SW 1271 (cell line): ENCODE data around the gene KRT81.
"Not testable (repeated sequence)": the region's sequence is repeated elsewhere in the genome, so short reads cannot be mapped to it uniquely, and the experiment has no call there.

Experiments
- DNase-seq, 2 experiments: peaks; one replicate each; lab custom pipeline; 2025; lab: John Stamatoyannopoulos, UW

KRT81 gene

DNA sequence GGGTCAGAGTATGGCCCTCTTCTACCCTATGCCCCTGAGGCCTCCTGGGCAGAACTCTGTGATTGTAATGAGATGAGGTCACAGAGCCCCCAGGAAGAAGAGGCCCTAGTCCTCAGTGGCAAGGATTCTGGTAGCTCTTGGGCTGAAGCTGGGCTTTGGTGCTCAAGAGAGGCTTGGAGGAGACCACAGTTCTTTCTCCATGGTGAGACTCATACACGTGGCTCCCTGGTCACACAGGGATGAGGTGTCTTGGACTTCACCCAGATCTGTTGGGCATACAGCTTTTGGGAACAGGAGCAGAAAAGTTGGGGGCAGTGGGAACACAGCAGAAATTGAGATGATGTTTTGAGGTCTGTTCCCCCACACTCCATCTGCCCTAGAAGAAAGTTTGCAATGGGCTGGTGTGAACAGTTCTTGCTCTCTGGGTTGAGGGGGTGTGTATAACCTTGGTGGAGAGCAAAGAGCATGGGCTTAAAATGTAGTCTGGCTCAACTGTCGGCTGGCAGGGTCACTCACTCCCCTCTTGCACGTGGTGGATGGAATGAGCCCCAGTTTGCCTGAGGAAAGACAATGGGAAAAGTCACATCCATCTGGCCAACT, 16.7 kb downstream of the KRT81 start, which contains the start of gene KRT86:
Gene KRT86, plus strand, starts transcription at position 125 of the 600 bp plus-strand sequence. CDS start 27,272 bp downstream, outside the sequence.
- no peak for DNase-seq

DNA sequence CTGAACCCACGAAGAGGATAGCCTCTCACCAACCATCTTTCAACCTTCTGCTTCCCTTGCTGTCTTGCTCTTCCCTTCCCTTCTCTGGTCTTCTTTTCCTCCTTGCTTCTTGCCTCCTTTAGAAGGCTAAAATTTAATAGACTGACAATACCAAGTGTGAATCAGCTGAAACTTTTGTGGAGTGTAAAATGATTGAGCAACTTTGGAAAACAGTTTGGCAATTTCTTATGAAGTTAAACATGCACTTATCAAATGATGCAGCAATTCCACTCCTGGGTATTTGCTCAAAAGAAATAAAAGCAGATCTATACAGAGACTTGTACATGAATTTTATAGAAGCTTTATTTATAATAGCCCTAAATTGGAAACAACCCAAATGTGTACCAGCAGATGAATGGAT, 20.2 kb downstream of the KRT81 start:
- DNase-seq: no peak

DNA sequence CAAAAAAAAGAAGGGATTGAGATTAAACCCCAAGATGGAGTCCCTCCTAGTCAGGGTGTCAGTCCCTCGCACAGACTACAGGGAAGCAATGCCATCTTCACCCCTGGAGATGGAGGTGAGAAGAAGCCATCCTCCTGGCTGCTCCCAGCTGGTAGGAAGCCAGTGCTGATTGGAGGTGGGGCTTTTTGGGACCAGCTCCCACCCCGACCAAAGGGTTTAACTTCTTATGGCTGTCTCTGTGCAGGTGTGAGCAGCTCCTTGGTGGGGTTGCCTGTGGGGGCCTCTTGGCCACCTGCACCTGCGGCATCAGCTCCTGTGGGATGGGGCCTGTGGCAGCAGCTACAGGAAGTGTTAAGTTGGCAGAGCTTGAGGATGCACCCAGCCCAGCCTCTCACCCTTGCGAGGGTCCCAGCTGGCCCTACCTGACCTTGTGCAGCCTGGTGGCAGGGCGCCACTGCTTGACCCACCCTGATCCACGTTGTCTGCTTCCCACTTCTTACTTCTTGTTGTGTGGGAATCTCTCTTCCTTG, 20.7 kb downstream of the KRT81 start:
- no peak for DNase-seq

DNA sequence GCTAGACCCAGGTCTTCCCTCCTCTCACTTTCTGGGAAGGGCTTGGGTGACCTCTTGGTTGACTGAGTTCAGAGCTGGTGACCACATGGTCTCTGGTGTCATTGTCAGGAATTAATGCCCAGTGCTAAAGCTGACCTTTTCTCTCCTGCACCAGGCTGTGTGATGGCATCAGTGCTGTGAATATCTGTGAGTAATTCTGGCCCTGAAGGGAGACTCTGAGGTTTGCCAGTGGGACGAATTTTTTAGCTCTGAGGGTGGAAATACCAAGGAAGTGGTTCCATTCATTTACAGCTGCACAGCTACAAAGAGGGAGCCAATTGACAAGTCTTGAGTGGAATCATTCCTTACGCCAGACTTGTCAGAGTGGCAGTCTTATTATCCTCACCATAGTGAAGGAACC, 23.1 kb downstream of the KRT81 start:
- no peak for DNase-seq

DNA sequence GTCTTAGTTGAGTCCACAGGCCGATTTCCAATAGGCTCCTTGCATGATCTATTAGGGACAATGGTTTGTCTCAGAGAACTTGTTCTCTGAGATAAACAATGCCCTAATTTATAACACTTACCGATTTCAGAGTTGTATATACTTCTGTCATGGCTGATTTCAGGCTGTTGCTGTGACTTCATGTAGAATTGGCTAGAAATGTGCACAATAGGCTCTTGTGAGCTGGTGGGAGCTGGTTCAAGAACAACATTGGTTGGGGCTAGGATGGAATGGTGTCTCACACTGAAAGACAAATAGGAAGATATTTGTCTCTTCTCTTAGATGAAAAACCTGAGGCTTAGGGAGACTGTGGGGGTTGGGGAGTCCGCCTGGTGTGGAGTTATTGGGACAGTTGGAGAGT, 23.6 kb downstream of the KRT81 start:
- DNase-seq: no peak

DNA sequence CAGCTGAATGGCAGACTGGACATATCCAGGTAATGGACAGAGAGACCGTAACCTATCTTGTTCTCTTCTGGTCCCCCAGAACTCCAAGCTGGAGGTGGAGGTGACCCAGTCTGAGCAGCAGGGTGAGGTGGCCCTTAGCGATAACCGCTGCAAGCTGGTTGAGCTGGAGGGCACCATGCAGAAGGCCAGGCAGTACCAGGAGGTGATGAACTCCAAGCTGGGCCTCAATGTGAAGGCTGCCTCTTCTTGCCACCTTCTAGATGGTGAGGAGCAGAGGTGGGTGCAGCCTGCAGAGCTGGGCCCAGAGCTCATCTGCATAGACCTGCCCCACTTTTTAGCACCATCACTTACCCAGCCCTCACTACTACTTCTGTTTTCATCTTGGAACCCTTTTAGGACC, 24.1 kb downstream of the KRT81 start:
- DNase-seq: no peak

DNA sequence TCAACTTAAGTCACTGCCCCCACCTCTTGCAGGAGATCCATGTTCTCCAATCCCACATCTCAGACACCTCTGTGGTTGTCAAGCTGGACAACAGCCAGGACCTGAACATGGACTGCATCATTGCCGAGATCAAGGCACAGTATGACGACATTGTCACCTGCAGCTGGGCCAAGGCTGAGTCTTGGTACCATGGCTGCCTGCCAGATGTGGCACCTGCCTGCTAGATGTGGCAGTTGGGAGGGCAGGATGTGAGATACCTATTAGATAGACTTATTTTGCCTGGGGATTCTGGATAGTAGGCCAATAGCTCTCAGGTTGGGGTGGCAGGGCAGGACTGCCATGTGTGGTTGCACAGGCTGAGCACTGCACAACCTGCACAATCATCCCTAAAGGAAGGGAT, 24.8 kb downstream of the KRT81 start:
- no peak for DNase-seq

DNA sequence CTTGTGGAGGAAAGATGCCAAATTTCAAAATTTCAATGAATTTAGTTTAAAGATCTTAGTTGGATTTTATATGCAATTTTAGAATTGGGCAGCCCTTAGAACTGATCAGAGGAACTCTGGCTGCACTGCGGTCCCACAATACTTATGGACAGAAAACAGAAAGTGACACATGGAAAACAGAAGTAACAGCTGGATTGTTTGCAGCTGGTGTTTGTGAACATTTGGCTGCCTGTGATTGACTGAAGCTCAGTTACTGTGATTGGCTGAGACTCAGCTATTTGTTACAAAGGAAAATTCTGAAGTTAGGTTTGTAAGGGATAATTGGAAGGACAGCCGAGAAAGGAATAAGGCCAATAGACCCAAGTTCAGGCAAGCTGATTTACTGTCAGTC, 26.9 kb downstream of the KRT81 start:
- DNase-seq: no peak

DNA sequence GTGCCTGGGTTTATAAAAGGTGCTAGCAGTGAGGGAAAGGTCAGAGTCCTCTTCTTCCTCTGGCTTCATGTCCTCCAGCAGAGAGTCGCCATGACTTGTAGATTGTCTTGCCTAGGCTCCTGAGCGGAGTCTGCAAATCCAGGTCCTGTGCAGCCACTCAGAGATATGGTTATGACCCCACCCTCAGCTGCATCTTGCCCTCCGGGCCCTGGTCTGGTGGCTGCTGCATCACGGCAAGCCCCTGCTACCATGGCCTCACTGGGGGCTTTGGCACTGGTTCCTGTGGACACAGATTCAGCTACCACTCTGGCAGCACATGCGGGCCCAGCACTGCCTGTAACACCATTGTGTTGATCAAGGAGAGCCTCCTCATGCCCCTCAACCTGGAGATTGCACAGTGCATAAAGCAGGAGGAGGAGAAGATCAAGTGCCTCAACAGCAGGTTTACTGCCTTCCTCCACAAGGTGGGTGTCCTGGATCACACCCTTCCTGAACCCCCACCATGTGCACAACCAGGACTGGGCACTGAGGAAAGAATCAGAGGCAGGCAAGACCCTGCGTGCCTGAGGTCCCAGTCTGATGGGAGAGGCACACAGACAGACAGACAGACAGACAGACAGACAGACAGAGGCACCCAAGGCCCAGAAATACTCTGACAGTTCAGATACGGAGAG, 27.4 kb downstream of the KRT81 start:
- DNase-seq: no peak

DNA sequence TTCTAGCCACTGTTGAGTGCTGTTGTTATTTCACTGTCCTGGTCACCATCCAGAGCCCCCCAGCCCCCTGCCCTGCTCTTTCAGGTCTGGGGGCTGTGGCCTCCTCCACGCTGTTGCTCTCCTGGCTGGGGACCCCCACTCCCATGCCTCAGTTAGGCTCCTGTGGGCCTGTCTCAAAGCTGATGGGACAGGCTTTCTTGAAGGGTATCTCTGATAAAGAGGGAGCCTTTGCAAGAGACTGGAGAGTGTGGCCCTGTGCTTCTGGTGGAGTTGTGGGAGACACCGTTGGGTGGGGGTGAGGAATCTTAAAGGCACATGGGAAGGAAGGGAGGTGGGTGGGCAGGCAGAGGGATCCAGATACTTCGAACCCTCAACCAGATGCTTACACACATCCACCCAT, 29.0 kb downstream of the KRT81 start:
- DNase-seq: no peak

DNA sequence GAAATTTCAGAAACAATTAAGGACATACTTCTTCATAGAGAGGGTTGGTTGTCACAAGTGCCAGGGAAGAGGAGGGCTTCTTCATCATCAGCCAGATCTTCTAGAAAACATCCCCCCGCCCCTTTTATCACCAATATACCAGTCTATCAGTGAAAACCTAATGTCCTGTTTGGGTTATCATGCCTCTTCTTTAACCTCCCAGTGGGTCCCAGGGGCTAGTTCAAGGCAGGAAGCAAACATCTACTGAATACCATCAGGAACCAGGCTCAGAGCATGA, 30.2 kb downstream of the KRT81 start:
- no peak for DNase-seq

DNA sequence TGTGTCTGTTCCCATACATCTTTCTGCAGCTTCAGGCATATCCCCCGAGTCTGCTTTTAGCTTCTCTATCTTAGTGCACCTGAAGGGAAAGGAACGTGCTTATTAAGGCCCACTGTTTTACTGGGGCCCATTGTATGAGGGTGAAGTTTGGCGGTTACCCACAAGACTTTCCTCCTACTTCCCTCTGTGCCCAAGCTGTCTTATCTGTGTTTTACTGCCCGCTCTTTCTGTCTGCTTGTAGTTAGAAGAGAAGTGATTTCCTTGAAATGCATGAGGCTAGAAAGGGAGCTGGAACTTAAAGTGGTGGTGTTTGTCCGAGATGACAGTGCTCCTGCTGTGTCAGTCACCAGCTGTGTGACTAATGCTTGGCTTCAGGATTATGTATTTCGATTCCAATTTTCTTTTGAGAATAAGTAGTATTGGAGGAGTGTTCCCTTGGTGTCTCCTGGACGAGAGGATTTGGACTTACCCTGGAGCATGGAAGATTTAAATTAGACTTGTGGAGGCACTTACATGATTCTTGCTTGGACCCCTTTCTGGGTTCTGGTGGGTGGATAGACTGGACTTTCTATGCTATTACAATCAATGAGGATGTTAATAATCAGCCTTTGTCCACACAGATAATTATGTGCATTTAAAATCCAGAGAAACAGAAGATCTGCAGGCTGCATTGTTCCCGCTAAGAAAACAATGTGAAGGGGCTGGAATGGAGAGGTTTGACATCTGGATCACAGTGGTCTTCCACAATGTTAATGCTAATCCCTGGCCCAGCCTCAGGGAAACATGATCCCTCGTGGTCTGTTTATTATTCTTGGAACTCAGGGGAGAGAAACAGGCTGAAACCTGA, 30.8 kb downstream of the KRT81 start:
- no peak for DNase-seq

DNA sequence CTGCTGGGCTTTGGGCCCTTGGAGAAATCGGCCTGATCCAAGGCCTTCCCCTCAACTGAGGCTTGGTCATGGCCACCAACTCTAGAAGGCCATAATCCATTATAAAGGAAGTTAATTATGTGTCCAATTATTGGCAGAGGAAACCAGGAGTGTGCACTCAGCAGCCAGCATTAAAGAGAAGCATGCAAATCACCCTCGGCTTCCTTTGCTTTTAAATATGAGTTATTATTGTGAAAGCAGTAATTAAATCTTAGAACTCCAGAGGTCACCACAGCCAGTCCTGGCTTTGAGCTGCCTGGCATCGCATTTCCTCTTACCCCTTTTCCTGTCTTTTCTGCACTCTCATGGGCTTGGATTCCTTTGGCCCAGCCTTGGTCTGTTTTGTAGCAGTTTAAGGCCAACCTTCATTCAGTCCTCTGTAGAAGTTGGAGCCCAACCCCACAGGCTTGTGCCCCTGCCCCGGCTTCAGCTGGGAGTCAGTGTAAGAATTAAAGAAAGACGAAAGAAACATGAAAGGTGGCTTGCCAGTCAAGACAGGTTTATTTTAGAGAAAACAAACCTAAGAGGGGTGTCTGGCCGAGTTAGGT, 31.6 kb downstream of the KRT81 start:
- DNase-seq: no peak

DNA sequence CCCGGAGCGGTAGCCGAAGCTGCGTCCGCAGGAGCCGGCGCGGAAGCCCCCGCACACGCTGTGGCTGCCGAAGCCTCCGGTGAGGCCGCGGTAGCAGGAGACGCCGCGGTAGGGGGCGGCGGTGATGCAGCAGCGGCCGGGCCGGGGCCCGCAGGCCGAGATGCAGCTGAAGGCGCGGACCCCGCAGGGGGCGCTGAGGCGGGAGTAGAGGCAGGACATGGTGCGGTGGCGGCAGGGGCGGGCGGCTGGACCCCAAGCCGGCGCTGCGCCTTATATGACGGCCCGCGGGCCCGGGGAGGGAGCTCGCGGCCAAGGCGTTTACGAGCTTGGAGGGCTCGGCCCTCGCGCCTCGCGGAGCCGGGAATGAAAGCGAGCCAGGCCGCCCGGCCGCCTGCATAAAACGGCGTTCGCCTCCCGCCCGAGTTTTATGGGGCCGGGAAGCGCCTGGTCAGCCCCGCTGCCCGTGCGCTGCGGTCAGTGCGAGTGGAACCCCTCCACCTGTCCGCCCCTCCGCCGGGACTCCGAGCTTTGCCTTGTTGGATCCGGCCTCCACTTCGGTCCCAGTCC, 32.9 kb downstream of the KRT81 start:
- DNase-seq: no peak

DNA sequence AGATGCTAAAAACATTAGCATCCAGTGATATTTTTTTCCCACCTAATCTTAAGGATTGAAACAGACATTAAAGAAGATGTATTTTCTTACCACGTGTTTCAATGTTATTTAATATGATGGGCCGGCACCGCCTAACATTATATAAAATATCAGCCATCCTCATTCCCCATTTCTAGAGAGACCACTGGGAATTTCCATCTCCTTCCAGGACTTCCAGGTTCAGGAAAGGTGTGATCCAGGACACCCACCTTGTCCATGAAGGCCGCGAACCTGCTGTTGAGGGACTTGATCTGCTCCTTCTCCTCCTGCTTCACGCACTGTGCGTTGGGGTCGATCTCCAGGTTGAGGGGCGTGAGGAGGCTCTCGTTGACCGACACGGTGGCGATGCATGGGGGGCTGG, 33.4 kb downstream of the KRT81 start:
- not testable (repeated sequence) for DNase-seq

DNA sequence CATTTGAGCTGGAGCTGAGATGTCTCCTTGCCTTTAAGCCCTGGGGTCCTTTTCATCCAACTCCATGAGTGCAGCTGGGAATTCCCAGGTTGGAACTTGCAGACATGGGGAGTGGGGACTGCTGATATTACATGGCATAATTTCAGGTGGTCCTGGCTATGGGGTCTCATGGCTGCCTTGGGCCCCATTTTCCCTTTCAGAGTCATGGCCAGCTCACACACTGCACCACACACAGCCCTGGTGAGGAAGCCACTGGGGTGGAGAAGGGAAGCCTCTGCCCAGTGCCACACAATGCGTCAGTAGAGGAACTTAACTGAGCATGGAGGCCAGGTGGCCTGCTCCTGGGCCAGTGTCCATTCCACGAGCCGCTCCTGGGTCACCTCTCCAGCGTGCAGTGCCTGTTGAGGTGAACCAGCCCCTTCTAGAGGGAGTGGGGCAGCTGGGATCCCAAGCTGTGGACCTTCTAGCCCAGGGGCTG, 34.2 kb downstream of the KRT81 start:
- DNase-seq: no peak

DNA sequence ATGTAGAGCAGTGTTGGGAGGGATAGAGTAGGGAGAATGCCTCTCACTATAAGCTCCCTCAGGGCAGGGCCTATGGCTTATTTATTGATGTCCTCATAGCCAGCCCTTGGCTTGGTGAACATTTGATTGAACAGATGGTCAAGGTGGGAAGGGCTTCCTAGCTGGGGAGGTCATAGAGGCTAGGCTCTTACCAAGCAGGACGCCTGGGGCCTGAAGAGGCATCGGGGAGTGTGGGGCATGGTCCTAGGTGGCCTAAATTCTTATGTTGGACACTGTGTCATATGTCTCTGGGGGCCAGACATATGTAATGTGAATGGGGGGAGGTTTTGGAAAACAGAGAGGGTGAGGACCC, 34.8 kb downstream of the KRT81 start:
- no peak for DNase-seq

DNA sequence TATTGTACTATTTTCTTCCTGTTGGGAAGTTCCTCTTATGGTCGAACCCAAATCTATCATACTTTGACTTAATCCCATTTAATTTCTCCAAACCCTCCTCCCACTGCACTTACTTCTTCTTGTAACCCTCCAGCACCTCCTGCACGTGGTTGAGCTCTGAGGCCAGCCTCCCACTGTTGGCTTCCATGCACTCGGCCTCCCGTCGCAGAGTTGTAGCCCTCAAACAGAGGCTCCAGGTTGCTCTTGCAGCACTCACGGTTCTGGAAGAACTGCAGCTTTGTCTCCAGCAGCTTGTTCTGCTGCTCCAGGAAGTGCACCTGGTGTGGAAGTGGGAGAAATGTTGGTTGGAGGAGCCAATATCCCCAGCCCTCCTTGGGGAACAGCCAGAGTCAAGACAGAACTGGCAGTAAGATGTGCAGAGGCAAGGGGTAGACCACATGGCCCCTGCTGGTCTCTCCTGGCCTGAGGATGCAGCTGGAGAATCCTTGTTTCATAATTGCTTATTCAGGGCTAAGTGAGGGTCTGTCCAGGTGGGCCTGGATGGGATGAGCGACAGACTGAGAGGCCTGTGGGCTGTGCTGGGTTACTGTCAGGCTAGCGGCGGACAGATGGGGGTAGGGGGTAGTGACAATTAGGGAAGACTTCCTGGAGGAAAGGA, 35.3 kb downstream of the KRT81 start:
- DNase-seq: no peak

DNA sequence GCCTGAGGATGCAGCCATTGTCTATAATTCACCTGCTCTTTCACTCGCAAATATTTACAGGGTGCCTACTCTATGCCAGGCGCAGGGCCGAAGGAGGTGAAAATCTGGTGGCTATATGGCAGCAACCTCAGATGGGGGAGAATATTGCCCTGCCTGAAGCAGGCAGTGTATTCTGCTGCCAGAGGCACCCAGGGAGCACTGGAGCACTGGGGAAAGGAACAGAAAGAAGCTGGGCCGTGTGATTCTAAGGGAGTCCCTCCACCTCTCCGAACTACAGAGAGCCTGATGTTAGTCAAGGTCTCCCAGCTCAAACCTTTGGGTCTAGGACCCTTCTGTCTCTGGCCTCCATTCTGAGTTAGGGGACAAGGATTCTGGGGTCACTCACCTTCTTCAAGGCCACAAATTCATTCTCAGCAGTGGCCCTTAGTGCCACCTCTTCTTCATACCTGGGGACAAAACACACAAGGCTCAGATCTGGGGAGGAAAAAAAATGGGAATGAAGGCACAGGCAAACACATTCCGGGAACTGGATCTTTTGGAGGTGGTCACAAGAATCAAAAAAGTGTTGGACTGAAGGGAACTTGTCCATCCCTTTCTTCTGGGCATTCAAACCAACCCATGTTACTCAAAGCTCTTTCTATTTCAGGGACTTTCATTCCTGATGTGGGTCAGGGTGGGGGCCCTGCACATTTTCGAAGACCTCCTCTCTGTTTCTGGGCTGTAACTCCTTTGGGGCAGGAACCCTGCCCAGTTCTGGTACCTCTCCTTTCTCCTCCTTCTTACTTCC, 36.2 kb downstream of the KRT81 start:
- no peak for DNase-seq

DNA sequence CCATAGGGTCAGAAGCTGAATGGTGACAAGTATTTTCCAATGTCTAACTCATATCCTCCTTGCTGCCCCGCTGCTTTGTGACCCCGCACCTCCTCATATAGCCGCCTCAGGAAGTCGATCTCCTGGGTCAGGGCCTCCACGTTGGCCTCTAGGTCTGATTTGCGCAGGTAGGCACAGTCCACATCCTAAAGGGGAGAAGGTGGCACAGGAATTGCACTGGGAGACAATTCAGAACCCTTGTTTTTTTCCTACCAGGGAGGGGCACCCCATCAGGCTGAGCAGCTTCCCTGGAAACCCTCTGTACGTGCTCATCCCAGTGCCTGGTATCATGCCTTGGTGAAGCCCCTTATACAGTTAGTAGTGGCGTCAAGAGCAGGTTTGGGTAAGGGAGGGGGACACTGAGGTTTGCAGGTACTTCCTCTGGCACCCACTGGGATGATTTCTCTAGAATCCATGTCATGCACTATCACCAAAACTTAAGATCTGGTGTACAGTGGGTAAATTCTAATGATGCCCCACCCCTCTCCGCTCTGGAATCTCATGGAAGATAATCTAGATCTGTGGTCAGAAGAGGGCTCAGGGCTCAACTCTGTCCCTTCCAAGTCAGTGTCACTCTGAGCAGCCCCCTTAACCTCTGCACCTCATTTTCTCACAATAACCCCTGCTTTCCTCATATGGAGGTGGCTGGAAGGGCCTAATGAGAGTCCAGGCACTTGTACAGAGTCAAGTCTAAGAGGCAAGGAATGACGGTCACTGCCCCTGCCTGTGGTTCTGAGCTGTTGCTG, 37.0 kb downstream of the KRT81 start:
- DNase-seq: no peak
